ENCODE data around the gene CTBP2.

CTBP2 gene

GRCh38 chr10:125014086-125014830, 146.1 kb downstream of the CTBP2 start:
- no peak overlapping the region for H3K23ac ChIP-seq (ENCODE audit: low read depth, low read length, poor library complexity)
- no peak for DNase-seq (ENCODE audit: low spot score)
- no peak overlapping the region for H2AFZ ChIP-seq (ENCODE audit: low read length)

GRCh38 chr10:125013529-125013872, 146.9 kb downstream of the CTBP2 start:
- H3K27me3 ChIP-seq (ENCODE audit: control insufficient read depth in 3 of 3, insufficient read depth in 3 of 3, low read depth in 1 of 3, low read length in 3 of 3): no peaks in the 10 kb centered on the region
- no peak overlapping the region for H2BK12ac ChIP-seq (ENCODE audit: low read length)
- H3K9me3 ChIP-seq (replicated peaks in 1 of 2; ENCODE audit: control insufficient read depth in 2 of 2, insufficient read depth in 1 of 2, low read depth in 1 of 2, low read length in 2 of 2): peaks cover 1 to 2% of the 10 kb centered on the region in 2 donors
- H2AK5ac ChIP-seq (ENCODE audit: low read depth, low read length): no peak overlapping the region
- no peak for DNase-seq (ENCODE audit: low spot score)
- no peak overlapping the region for H2BK5ac ChIP-seq (ENCODE audit: low read length)
- H3K4me1 ChIP-seq (ENCODE audit: control insufficient read depth in 2 of 2, insufficient read depth in 1 of 2, low read depth in 1 of 2, low read length in 2 of 2): peaks cover 0 to 15% of the 10 kb centered on the region in 2 donors
- no peak overlapping the region for H3K9ac ChIP-seq (ENCODE audit: low read depth, low read length, poor library complexity)
- H3K36me3 ChIP-seq (replicated peaks in 1 of 2; ENCODE audit: control insufficient read depth in 2 of 2, insufficient read depth in 2 of 2, low read length in 2 of 2): peaks cover 9 to 60% of the 10 kb centered on the region in 2 donors
- H2BK120ac ChIP-seq (ENCODE audit: low read depth, low read length): no peak overlapping the region
- no peak overlapping the region for H4K8ac ChIP-seq (ENCODE audit: low read depth, low read length)
- WGBS, 2 donors (ENCODE audit: extremely low coverage in 2 of 2, insufficient read length in 2 of 2, insufficient replicate concordance in 1 of 2): no CpG with 5 or more reads among the region's 7 CpGs
- no peak overlapping the region for H3K4me3 ChIP-seq (ENCODE audit: low read length in 2 of 2)
- no peak overlapping the region for H3K4me2 ChIP-seq (ENCODE audit: insufficient read depth, low read length, poor library complexity, severe bottlenecking)
- H2BK15ac ChIP-seq (ENCODE audit: low read length): no peak overlapping the region
- peaks cover 18% of the 10 kb centered on the region for H3K79me1 ChIP-seq (ENCODE audit: low read depth, low read length)
- no peak overlapping the region for H3K4ac ChIP-seq (ENCODE audit: low read length)
- no peak overlapping the region for H3K18ac ChIP-seq (ENCODE audit: low read length)
- H3K27ac ChIP-seq (replicated peaks; ENCODE audit: low read length): no peak overlapping the region
- no peak overlapping the region for H2AFZ ChIP-seq (ENCODE audit: low read length)
- no peak overlapping the region for H3K23ac ChIP-seq (ENCODE audit: low read depth, low read length, poor library complexity)
- no peak overlapping the region for H3K14ac ChIP-seq (ENCODE audit: low read length)
- no peak overlapping the region for H4K91ac ChIP-seq (ENCODE audit: low read depth, low read length, poor library complexity)

More at GRCh38 chr10:125014086-125014830, 146.1 kb downstream of the CTBP2 start:
- peaks cover 19% of the 10 kb centered on the region for H3K79me1 ChIP-seq (ENCODE audit: low read depth, low read length)
- no peak overlapping the region for H3K4ac ChIP-seq (ENCODE audit: low read length)
- peaks cover 9 to 59% of the 10 kb centered on the region in 2 donors for H3K36me3 ChIP-seq (replicated peaks in 1 of 2; ENCODE audit: control insufficient read depth in 2 of 2, insufficient read depth in 2 of 2, low read length in 2 of 2)
- no peak overlapping the region for H3K18ac ChIP-seq (ENCODE audit: low read length)
- no peak overlapping the region for H3K4me2 ChIP-seq (ENCODE audit: insufficient read depth, low read length, poor library complexity, severe bottlenecking)
- H4K8ac ChIP-seq (ENCODE audit: low read depth, low read length): no peak overlapping the region
- no CpG with 5 or more reads among the region's 20 CpGs for WGBS, 2 donors (ENCODE audit: extremely low coverage in 2 of 2, insufficient read length in 2 of 2, insufficient replicate concordance in 1 of 2)
- H3K14ac ChIP-seq (ENCODE audit: low read length): no peak overlapping the region
- no peak overlapping the region for H3K27ac ChIP-seq (replicated peaks; ENCODE audit: low read length)
- no peak overlapping the region for H3K9ac ChIP-seq (ENCODE audit: low read depth, low read length, poor library complexity)
- no peak overlapping the region for H2BK5ac ChIP-seq (ENCODE audit: low read length)
- H4K91ac ChIP-seq (ENCODE audit: low read depth, low read length, poor library complexity): no peak overlapping the region
- no peak overlapping the region for H2AK5ac ChIP-seq (ENCODE audit: low read depth, low read length)
- no peak overlapping the region for H2BK12ac ChIP-seq (ENCODE audit: low read length)
- peaks cover 2 to 6% of the 10 kb centered on the region in 2 donors for H3K9me3 ChIP-seq (replicated peaks in 1 of 2; ENCODE audit: control insufficient read depth in 2 of 2, insufficient read depth in 1 of 2, low read depth in 1 of 2, low read length in 2 of 2)
- no peaks in the 10 kb centered on the region for H3K27me3 ChIP-seq (ENCODE audit: control insufficient read depth in 3 of 3, insufficient read depth in 3 of 3, low read depth in 1 of 3, low read length in 3 of 3)
- H3K4me1 ChIP-seq (ENCODE audit: control insufficient read depth in 2 of 2, insufficient read depth in 1 of 2, low read depth in 1 of 2, low read length in 2 of 2): peaks cover 0 to 10% of the 10 kb centered on the region in 2 donors
- H2BK15ac ChIP-seq (ENCODE audit: low read length): no peak overlapping the region
- H3K4me3 ChIP-seq (ENCODE audit: low read length in 2 of 2): no peak overlapping the region
- H2BK120ac ChIP-seq (ENCODE audit: low read depth, low read length): no peak overlapping the region

- Histone ChIP-seq H2AK5ac (ENCODE audit: low read depth, low read length) (no peak overlapping the region), H3K4ac (ENCODE audit: low read length) (no peak overlapping the region), H4K91ac (ENCODE audit: low read depth, low read length, poor library complexity) (no peak overlapping the region), H3K23ac (ENCODE audit: low read depth, low read length, poor library complexity) (no peak overlapping the region), H3K79me1 (ENCODE audit: low read depth, low read length) (peaks cover 18% of the 10 kb centered on the region), H3K4me1 (ENCODE audit: control insufficient read depth in 2 of 2, insufficient read depth in 1 of 2, low read depth in 1 of 2, low read length in 2 of 2) (peaks cover 0 to 17% of the 10 kb centered on the region in 2 donors), H2BK12ac (ENCODE audit: low read length) (no peak overlapping the region), H2AFZ (ENCODE audit: low read length) (no peak overlapping the region), H3K9ac (ENCODE audit: low read depth, low read length, poor library complexity) (no peak overlapping the region), H3K36me3 (replicated peaks in 1 of 2; ENCODE audit: control insufficient read depth in 2 of 2, insufficient read depth in 2 of 2, low read length in 2 of 2) (peaks cover 9 to 65% of the 10 kb centered on the region in 2 donors), H3K27ac (replicated peaks; ENCODE audit: low read length) (no peak overlapping the region), H2BK5ac (ENCODE audit: low read length) (no peak overlapping the region), H3K14ac (ENCODE audit: low read length) (no peak overlapping the region), H3K18ac (ENCODE audit: low read length) (no peak overlapping the region), H4K8ac (ENCODE audit: low read depth, low read length) (no peak overlapping the region), H3K9me3 (replicated peaks in 1 of 2; ENCODE audit: control insufficient read depth in 2 of 2, insufficient read depth in 1 of 2, low read depth in 1 of 2, low read length in 2 of 2) (peaks cover 0 to 2% of the 10 kb centered on the region in 2 donors), H3K27me3 (ENCODE audit: control insufficient read depth in 3 of 3, insufficient read depth in 3 of 3, low read depth in 1 of 3, low read length in 3 of 3) (no peaks in the 10 kb centered on the region), H3K4me3 (ENCODE audit: low read length in 2 of 2) (no peak overlapping the region), H3K4me2 (ENCODE audit: insufficient read depth, low read length, poor library complexity, severe bottlenecking) (no peak overlapping the region), H2BK120ac (ENCODE audit: low read depth, low read length) (no peak overlapping the region), H2BK15ac (ENCODE audit: low read length) (no peak overlapping the region)
- WGBS, 2 donors (ENCODE audit: extremely low coverage in 2 of 2, insufficient read length in 2 of 2, insufficient replicate concordance in 1 of 2): no CpG with 5 or more reads among the region's 15 CpGs
- no peak for DNase-seq (ENCODE audit: low spot score)
Observed at GRCh38 chr10:125012851-125013528, 147.4 kb downstream of the CTBP2 start.

GRCh38 chr10:125011926-125012705, 148.2 kb downstream of the CTBP2 start:
- Histone ChIP-seq H3K23ac (ENCODE audit: low read depth, low read length, poor library complexity) (no peak overlapping the region), H3K27ac (replicated peaks; ENCODE audit: low read length) (no peak overlapping the region), H3K4me2 (ENCODE audit: insufficient read depth, low read length, poor library complexity, severe bottlenecking) (no peak overlapping the region), H3K4ac (ENCODE audit: low read length) (no peak overlapping the region), H2BK15ac (ENCODE audit: low read length) (no peak overlapping the region), H2BK5ac (ENCODE audit: low read length) (peak overlapping the region; percentile 62), H3K9me3 (replicated peaks in 1 of 2; ENCODE audit: control insufficient read depth in 2 of 2, insufficient read depth in 1 of 2, low read depth in 1 of 2, low read length in 2 of 2) (peaks cover 0 to 2% of the 10 kb centered on the region in 2 donors), H3K36me3 (replicated peaks in 1 of 2; ENCODE audit: control insufficient read depth in 2 of 2, insufficient read depth in 2 of 2, low read length in 2 of 2) (peaks cover 5 to 59% of the 10 kb centered on the region in 2 donors), H3K27me3 (ENCODE audit: control insufficient read depth in 3 of 3, insufficient read depth in 3 of 3, low read depth in 1 of 3, low read length in 3 of 3) (no peaks in the 10 kb centered on the region), H2AFZ (ENCODE audit: low read length) (no peak overlapping the region), H3K4me1 (ENCODE audit: control insufficient read depth in 2 of 2, insufficient read depth in 1 of 2, low read depth in 1 of 2, low read length in 2 of 2) (peaks cover 2 to 17% of the 10 kb centered on the region in 2 donors), H2BK12ac (ENCODE audit: low read length) (no peak overlapping the region), H2AK5ac (ENCODE audit: low read depth, low read length) (no peak overlapping the region), H4K91ac (ENCODE audit: low read depth, low read length, poor library complexity) (no peak overlapping the region), H3K4me3 (ENCODE audit: low read length in 2 of 2) (no peak overlapping the region), H3K18ac (ENCODE audit: low read length) (no peak overlapping the region), H3K14ac (ENCODE audit: low read length) (no peak overlapping the region), H3K79me1 (ENCODE audit: low read depth, low read length) (peaks cover 18% of the 10 kb centered on the region), H2BK120ac (ENCODE audit: low read depth, low read length) (no peak overlapping the region), H3K9ac (ENCODE audit: low read depth, low read length, poor library complexity) (no peak overlapping the region), H4K8ac (ENCODE audit: low read depth, low read length) (no peak overlapping the region)
- no peak for DNase-seq (ENCODE audit: low spot score)
- WGBS, 2 donors (ENCODE audit: extremely low coverage in 2 of 2, insufficient read length in 2 of 2, insufficient replicate concordance in 1 of 2): no CpG with 5 or more reads among the region's 27 CpGs
